Panc1 (cell line): ENCODE results near the gene NDUFS8. TPM values are rescaled to one million over a fixed set of nuclear protein-coding genes. Genes with fewer than 3 reads are reported as not detected.

ENCODE experiments used
- ATAC-seq: fragments of 200-7000 bp; cut with Tn5 transposase; 2 replicates; pipeline ENCODE4 v1.9.1; 2020; ENCODE audit warnings: mild to moderate bottlenecking, moderate library complexity
- BruUV-seq: library from RNA; stranded (reverse); fragments of 400-500 nt; replicated peaks from 2 replicates; lab custom pipeline; 2021; lab: Mats Ljungman, UMichigan
- CTCF ChIA-PET: fragments of 300-600 bp; sonication (Branson Sonifier 250); formaldehyde crosslinking; loops from one replicate; lab custom pipeline; 2022; ENCODE audit warnings: antibody characterized with exemption; lab: Charles Lee
- POLR2A ChIA-PET: fragments of 300-600 bp; sonication (Branson Sonifier 250); formaldehyde crosslinking; loops from one replicate; lab custom pipeline; 2022; ENCODE audit warnings: antibody characterized with exemption; lab: Charles Lee
- DNase-seq: peaks from one replicate; pipeline ENCODE4 v3.0.0-alpha.2; 2010; ENCODE audit warnings: low read depth, low spot score
- H3K27ac ChIP-seq: 2 replicates; pipeline ENCODE4 v1.5.1; 2011; ENCODE audit warnings: mild to moderate bottlenecking, low read length, inconsistent platforms
- H3K27me3 ChIP-seq: fragments of 200-500 bp; sonication (Bioruptor generic); 2 replicates; pipeline ENCODE4 v1.6.0; 2014; ENCODE audit warnings: low read length, inconsistent platforms; ENCODE audit not compliant: control insufficient read depth, insufficient read depth
- H3K36me3 ChIP-seq: fragments of 200-500 bp; sonication (Bioruptor generic); 2 replicates; pipeline ENCODE4 v1.5.1; 2014; ENCODE audit warnings: inconsistent platforms, mild to moderate bottlenecking, low read length, moderate library complexity; ENCODE audit not compliant: control insufficient read depth, insufficient read depth
- H3K4me1 ChIP-seq: 2 replicates; pipeline ENCODE4 v1.5.1; 2011; ENCODE audit warnings: inconsistent platforms, mild to moderate bottlenecking, low read length, moderate library complexity; ENCODE audit not compliant: control insufficient read depth, insufficient read depth
- H3K4me3 ChIP-seq, 2 experiments: 2 replicates each; pipeline ENCODE4 v1.5.1; 2011 to 2012; ENCODE audit warnings: low read depth in 2 of 2, low read length in 2 of 2, mild to moderate bottlenecking in 2 of 2, inconsistent platforms in 1 of 2, moderate library complexity in 1 of 2
- H3K9me3 ChIP-seq: fragments of 200-500 bp; sonication (Bioruptor generic); 2 replicates; pipeline ENCODE4 v1.5.1; 2014; ENCODE audit warnings: low read depth, mild to moderate bottlenecking, inconsistent platforms, low read length, moderate library complexity; ENCODE audit not compliant: control insufficient read depth, insufficient read depth
- POLR2AphosphoS5 ChIP-seq: IDR thresholded peaks from 2 replicates; pipeline ENCODE4 v1.6.1; 2012; ENCODE audit warnings: mild to moderate bottlenecking, low read depth, low read length, moderate library complexity
- SIN3A ChIP-seq: IDR thresholded peaks from 2 replicates; pipeline ENCODE4 v1.6.1; 2012; ENCODE audit warnings: low read depth, mild to moderate bottlenecking, low read length, moderate library complexity, borderline replicate concordance; ENCODE audit not compliant: insufficient read depth
- TCF7L2 ChIP-seq: IDR thresholded peaks from 2 replicates; pipeline ENCODE4 v1.6.1; 2011; ENCODE audit warnings: mild to moderate bottlenecking, low read depth, low read length, inconsistent platforms
- in situ Hi-C: cut with HindIII; loops from 2 replicates; pipeline ENCODE4 v1.10.0; 2016; ENCODE audit warnings: low sequenced_read_pairs, low pct_unique_long_range_greater_than_20kb
- intact Hi-C: fragments of 100-400 bp; cut with micrococcal nuclease; formaldehyde crosslinking; loops from one replicate; pipeline ENCODE4 v1.10.0; 2022; ENCODE audit not compliant: unreplicated experiment
- total RNA-seq: library from RNA; stranded (reverse); gene quantifications from one replicate; pipeline ENCODE4 v1.2.1, GENCODE V29; 2021; ENCODE audit not compliant: unreplicated experiment
- TF ChIP-seq, protein P1 (sequence below): fragments of 450-650 bp; IDR thresholded peaks from 2 replicates; pipeline ENCODE4 v1.5.1; 2017; ENCODE audit warnings: mild to moderate bottlenecking
- TF ChIP-seq, protein P2 (sequence below), 2 experiments: IDR thresholded peaks; 2 replicates each; pipeline ENCODE4 v1.6.1; 2011 to 2012; ENCODE audit warnings: low read depth in 2 of 2, control low read depth in 1 of 2, low read length in 1 of 2, mild to moderate bottlenecking in 1 of 2, moderate library complexity in 1 of 2; ENCODE audit not compliant: insufficient read depth in 1 of 2

NDUFS8 gene
- total RNA-seq, 1 experiment from 2014 or later = 289 TPM

- BruUV-seq = no TSS peak
- DNase-seq (no peak), ATAC-seq (no peak)
- no peaks in the 10 kb centered on the region for H3K27me3 ChIP-seq
- intact Hi-C loops (no loop called here), in situ Hi-C loops (no loop called here)
- peaks cover 22% of the 10 kb centered on the region for H3K36me3 ChIP-seq
- no peaks in the 10 kb centered on the region for H3K4me1 ChIP-seq
- no peaks in the 10 kb centered on the region for H3K9me3 ChIP-seq
- ChIA-PET POLR2A (no interaction called here), CTCF (no interaction called here)
- H3K4me3 ChIP-seq = no peak overlapping the region
- no peak overlapping the region for H3K27ac ChIP-seq
- TF ChIP-seq TCF7L2 (no peak), SIN3A (no peak), POLR2AphosphoS5 (no peak)
- TF ChIP-seq, protein P1, sequence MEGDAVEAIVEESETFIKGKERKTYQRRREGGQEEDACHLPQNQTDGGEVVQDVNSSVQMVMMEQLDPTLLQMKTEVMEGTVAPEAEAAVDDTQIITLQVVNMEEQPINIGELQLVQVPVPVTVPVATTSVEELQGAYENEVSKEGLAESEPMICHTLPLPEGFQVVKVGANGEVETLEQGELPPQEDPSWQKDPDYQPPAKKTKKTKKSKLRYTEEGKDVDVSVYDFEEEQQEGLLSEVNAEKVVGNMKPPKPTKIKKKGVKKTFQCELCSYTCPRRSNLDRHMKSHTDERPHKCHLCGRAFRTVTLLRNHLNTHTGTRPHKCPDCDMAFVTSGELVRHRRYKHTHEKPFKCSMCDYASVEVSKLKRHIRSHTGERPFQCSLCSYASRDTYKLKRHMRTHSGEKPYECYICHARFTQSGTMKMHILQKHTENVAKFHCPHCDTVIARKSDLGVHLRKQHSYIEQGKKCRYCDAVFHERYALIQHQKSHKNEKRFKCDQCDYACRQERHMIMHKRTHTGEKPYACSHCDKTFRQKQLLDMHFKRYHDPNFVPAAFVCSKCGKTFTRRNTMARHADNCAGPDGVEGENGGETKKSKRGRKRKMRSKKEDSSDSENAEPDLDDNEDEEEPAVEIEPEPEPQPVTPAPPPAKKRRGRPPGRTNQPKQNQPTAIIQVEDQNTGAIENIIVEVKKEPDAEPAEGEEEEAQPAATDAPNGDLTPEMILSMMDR = no peak
These were observed 44.3 kb downstream of the NDUFS8 start for GRCh38 chr11:68074584-68075352.

DNA sequence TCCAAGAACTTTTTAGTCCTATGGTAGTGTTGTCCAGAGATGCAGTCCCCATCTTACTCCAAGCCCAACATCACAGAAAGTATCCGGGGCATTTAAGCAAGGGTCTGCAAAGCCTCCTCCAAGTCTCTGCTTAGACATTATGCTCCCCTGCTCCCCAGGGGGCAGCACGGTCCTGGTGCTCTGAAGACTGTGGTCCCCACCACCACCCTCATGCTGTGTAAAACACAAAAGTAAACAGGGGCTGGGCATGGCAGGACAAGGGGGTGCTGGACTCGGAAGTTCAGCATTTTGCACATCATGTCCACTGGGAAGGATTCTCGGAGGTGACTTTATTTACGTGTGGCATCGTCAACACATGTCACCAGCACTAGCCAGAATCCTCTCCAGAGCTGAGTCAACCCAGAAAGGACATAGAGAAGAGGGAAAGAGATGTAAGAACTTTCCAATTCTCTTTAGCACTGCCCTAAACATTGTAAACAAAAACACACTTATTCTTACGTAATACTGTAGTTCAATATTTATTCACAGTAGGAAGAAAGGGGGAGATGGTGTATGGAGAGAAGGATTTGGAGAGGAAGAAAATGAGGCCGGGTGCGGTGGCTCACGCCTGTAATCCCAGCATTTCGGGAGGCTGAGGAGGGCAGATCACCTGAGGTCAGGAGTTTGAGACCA, 46.0 kb downstream of the NDUFS8 start:
- Histone ChIP-seq H3K9me3 (no peaks in the 10 kb centered on the region), H3K36me3 (peaks cover 9% of the 10 kb centered on the region), H3K4me3 (no peak overlapping the region), H3K27me3 (no peaks in the 10 kb centered on the region), H3K4me1 (no peaks in the 10 kb centered on the region), H3K27ac (no peak overlapping the region)
- ChIA-PET POLR2A (no interaction called here), CTCF (no interaction called here)
- in situ Hi-C loops (no loop called here), intact Hi-C loops (no loop called here)
- TF ChIP-seq, protein P2, sequence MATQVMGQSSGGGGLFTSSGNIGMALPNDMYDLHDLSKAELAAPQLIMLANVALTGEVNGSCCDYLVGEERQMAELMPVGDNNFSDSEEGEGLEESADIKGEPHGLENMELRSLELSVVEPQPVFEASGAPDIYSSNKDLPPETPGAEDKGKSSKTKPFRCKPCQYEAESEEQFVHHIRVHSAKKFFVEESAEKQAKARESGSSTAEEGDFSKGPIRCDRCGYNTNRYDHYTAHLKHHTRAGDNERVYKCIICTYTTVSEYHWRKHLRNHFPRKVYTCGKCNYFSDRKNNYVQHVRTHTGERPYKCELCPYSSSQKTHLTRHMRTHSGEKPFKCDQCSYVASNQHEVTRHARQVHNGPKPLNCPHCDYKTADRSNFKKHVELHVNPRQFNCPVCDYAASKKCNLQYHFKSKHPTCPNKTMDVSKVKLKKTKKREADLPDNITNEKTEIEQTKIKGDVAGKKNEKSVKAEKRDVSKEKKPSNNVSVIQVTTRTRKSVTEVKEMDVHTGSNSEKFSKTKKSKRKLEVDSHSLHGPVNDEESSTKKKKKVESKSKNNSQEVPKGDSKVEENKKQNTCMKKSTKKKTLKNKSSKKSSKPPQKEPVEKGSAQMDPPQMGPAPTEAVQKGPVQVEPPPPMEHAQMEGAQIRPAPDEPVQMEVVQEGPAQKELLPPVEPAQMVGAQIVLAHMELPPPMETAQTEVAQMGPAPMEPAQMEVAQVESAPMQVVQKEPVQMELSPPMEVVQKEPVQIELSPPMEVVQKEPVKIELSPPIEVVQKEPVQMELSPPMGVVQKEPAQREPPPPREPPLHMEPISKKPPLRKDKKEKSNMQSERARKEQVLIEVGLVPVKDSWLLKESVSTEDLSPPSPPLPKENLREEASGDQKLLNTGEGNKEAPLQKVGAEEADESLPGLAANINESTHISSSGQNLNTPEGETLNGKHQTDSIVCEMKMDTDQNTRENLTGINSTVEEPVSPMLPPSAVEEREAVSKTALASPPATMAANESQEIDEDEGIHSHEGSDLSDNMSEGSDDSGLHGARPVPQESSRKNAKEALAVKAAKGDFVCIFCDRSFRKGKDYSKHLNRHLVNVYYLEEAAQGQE (IDR thresholded peaks at IDR 0.05; ENCODE audit: insufficient read depth in 1 of 2, low read depth in 2 of 2, low read length in 1 of 2) = no peak
- TF ChIP-seq POLR2AphosphoS5 (no peak), TCF7L2 (no peak), SIN3A (no peak)
- TF ChIP-seq, protein P1 = no peak
- ATAC-seq (no peak), DNase-seq (no peak)
- BruUV-seq = no TSS peak
